ENCODE data around the gene LIPM. TPM values are rescaled to one million over a fixed set of nuclear protein-coding genes. Genes with fewer than 3 reads are reported as not detected.

LIPM gene
- total RNA-seq, 3 donors from 2014 or later (not counting 1 experiment from before 2014, with no cell fraction given) = not detected

- ATAC-seq (no peak), DNase-seq (no peak)
- H3K4me3 ChIP-seq (ENCODE audit: low read length) = no peak overlapping the region
- H3K4me1 ChIP-seq (ENCODE audit: control insufficient read depth, insufficient read depth, low read length) = peaks cover 6% of the 10 kb centered on the region
- H3K4me3 Mint-ChIP-seq = no peak overlapping the region
- no peaks in the 10 kb centered on the region for H3K9me3 Mint-ChIP-seq
- H3K4me1 Mint-ChIP-seq = peaks cover 18 to 19% of the 10 kb centered on the region in 2 donors
- TF ChIP-seq CTCF (IDR thresholded peaks at IDR 0.05) = no peak
- 97% methylated on average over 5 of the region's 5 CpGs for WGBS (ENCODE audit: insufficient coverage)
- no peaks in the 10 kb centered on the region for H3K27me3 ChIP-seq (ENCODE audit: control insufficient read depth, insufficient read depth, low read length)
- no peak overlapping the region for H3K27ac ChIP-seq (ENCODE audit: low read length)
- H3K36me3 Mint-ChIP-seq = no peaks in the 10 kb centered on the region
- intact Hi-C loops (cut with micrococcal nuclease) = no loop called here
- no peaks in the 10 kb centered on the region for H3K9me3 ChIP-seq (ENCODE audit: control insufficient read depth, insufficient read depth, low read length)
- H3K36me3 ChIP-seq (ENCODE audit: control insufficient read depth, insufficient read depth, low read length) = no peaks in the 10 kb centered on the region
- H3K27me3 Mint-ChIP-seq (ENCODE audit: low read depth in 2 of 2) = peaks cover 0 to 8% of the 10 kb centered on the region in 2 donors
- H3K27ac Mint-ChIP-seq = no peak overlapping the region
Observed at GRCh38 chr10:88787463-88787862, 15.1 kb upstream of the LIPM start.

- ATAC-seq (no peak), DNase-seq (no peak)
- Mint-ChIP-seq H3K4me1 (peaks cover 17 to 18% of the 10 kb centered on the region in 2 donors), H3K9me3 (no peaks in the 10 kb centered on the region), H3K4me3 (no peak overlapping the region), H3K27me3 (ENCODE audit: low read depth in 2 of 2) (no peaks in the 10 kb centered on the region), H3K27ac (no peak overlapping the region), H3K36me3 (no peaks in the 10 kb centered on the region)
- peaks cover 11% of the 10 kb centered on the region for H3K4me1 ChIP-seq (ENCODE audit: control insufficient read depth, insufficient read depth, low read length)
- no peak for TF ChIP-seq CTCF (IDR thresholded peaks at IDR 0.05)
- H3K36me3 ChIP-seq (ENCODE audit: control insufficient read depth, insufficient read depth, low read length) = no peaks in the 10 kb centered on the region
- H3K27me3 ChIP-seq (ENCODE audit: control insufficient read depth, insufficient read depth, low read length) = no peaks in the 10 kb centered on the region
- intact Hi-C loops (cut with micrococcal nuclease) = no loop called here
- no peak overlapping the region for H3K27ac ChIP-seq (ENCODE audit: low read length)
- H3K4me3 ChIP-seq (ENCODE audit: low read length) = no peak overlapping the region
- H3K9me3 ChIP-seq (ENCODE audit: control insufficient read depth, insufficient read depth, low read length) = no peaks in the 10 kb centered on the region
Observed at GRCh38 chr10:88788924-88789323, 13.6 kb upstream of the LIPM start.

GRCh38 chr10:88791924-88792323, 10.6 kb upstream of the LIPM start:
- H3K36me3 Mint-ChIP-seq = no peaks in the 10 kb centered on the region
- no peaks in the 10 kb centered on the region for H3K36me3 ChIP-seq (ENCODE audit: control insufficient read depth, insufficient read depth, low read length)
- H3K9me3 Mint-ChIP-seq = no peaks in the 10 kb centered on the region
- no peak for TF ChIP-seq CTCF (IDR thresholded peaks at IDR 0.05)
- H3K27me3 Mint-ChIP-seq (ENCODE audit: low read depth in 2 of 2) = no peaks in the 10 kb centered on the region
- peaks cover 14% of the 10 kb centered on the region for H3K4me1 ChIP-seq (ENCODE audit: control insufficient read depth, insufficient read depth, low read length)
- no peaks in the 10 kb centered on the region for H3K27me3 ChIP-seq (ENCODE audit: control insufficient read depth, insufficient read depth, low read length)
- H3K4me3 ChIP-seq (ENCODE audit: low read length) = no peak overlapping the region
- H3K4me1 Mint-ChIP-seq = peaks cover 15 to 17% of the 10 kb centered on the region in 2 donors
- no peak overlapping the region for H3K27ac Mint-ChIP-seq
- 60% methylated on average over 2 of the region's 2 CpGs for WGBS (ENCODE audit: insufficient coverage)
- H3K27ac ChIP-seq (ENCODE audit: low read length) = no peak overlapping the region
- no peak overlapping the region for H3K4me3 Mint-ChIP-seq
- DNase-seq (peak in 1 of 2 donors; percentile 12), ATAC-seq (peak in 1 of 3 donors; percentile 54)
- no peaks in the 10 kb centered on the region for H3K9me3 ChIP-seq (ENCODE audit: control insufficient read depth, insufficient read depth, low read length)
- intact Hi-C loops (cut with micrococcal nuclease) = no loop called here

GRCh38 chr10:88792661-88793060, 9.9 kb upstream of the LIPM start:
- ATAC-seq (peak; percentile 34 to 69 (median 68)), DNase-seq (peak in 1 of 2 donors; percentile 11)
- Mint-ChIP-seq H3K4me1 (peaks cover 15 to 17% of the 10 kb centered on the region in 2 donors), H3K9me3 (no peaks in the 10 kb centered on the region), H3K36me3 (no peaks in the 10 kb centered on the region), H3K27me3 (ENCODE audit: low read depth in 2 of 2) (no peaks in the 10 kb centered on the region), H3K4me3 (no peak overlapping the region), H3K27ac (peak overlapping the region in 1 of 2 donors; percentile 62)
- Histone ChIP-seq H3K4me3 (ENCODE audit: low read length) (no peak overlapping the region), H3K27ac (ENCODE audit: low read length) (no peak overlapping the region), H3K27me3 (ENCODE audit: control insufficient read depth, insufficient read depth, low read length) (no peaks in the 10 kb centered on the region), H3K4me1 (ENCODE audit: control insufficient read depth, insufficient read depth, low read length) (peaks cover 14% of the 10 kb centered on the region), H3K36me3 (ENCODE audit: control insufficient read depth, insufficient read depth, low read length) (no peaks in the 10 kb centered on the region), H3K9me3 (ENCODE audit: control insufficient read depth, insufficient read depth, low read length) (no peaks in the 10 kb centered on the region)
- WGBS (ENCODE audit: insufficient coverage) = 74% methylated on average over 4 of the region's 4 CpGs
- no peak for TF ChIP-seq CTCF (IDR thresholded peaks at IDR 0.05)
- intact Hi-C loops (cut with micrococcal nuclease) = no loop called here

All from natural killer cell (primary cell).